GM12878 (cell line): ENCODE data around the gene ARHGEF18. TPM values are rescaled to one million over a fixed set of nuclear protein-coding genes. Genes with fewer than 3 reads are reported as not detected.
A peak's percentile ranks its signal among the peaks of the same experiment; 100 is the strongest.

ENCODE experiments used
- EED ChIP-seq: sonication (generic); IDR thresholded peaks from 2 replicates; pipeline ENCODE4 v1.6.1; 2016; ENCODE audit warnings: antibody characterized with exemption, low read depth
- IRF3 ChIP-seq: fragments of 450-650 bp; IDR thresholded peaks from 2 replicates; pipeline ENCODE4 v1.6.1; 2014; ENCODE audit warnings: mild to moderate bottlenecking
- POLR2A ChIP-seq: IDR thresholded peaks from 2 replicates; pipeline ENCODE4 v1.6.1; 2011; ENCODE audit warnings: low read depth, mild to moderate bottlenecking, low read length
- POU2F2 ChIP-seq: IDR thresholded peaks from 3 replicates; pipeline ENCODE4 v1.6.1; 2011; ENCODE audit warnings: low read depth, mild to moderate bottlenecking, low read length, borderline replicate concordance
- RAD21 ChIP-seq: IDR thresholded peaks from 2 replicates; pipeline ENCODE4 v1.6.1; 2011; ENCODE audit warnings: mild to moderate bottlenecking, low read depth, low read length, moderate library complexity; ENCODE audit not compliant: insufficient read depth
- RELB ChIP-seq: fragments of 450-650 bp; IDR thresholded peaks from 2 replicates; pipeline ENCODE4 v1.6.1; 2017; ENCODE audit warnings: low read depth, mild to moderate bottlenecking, moderate library complexity
- SP1 ChIP-seq: IDR thresholded peaks from one replicate; pipeline ENCODE4 v1.6.1; 2011; ENCODE audit warnings: low read depth, low read length
- SREBF2 ChIP-seq: IDR thresholded peaks from 2 replicates; pipeline ENCODE4 v1.6.1; 2012; ENCODE audit warnings: mild to moderate bottlenecking, low read length
- TCF12 ChIP-seq: IDR thresholded peaks from 2 replicates; pipeline ENCODE4 v1.6.1; 2011; ENCODE audit warnings: low read depth, mild to moderate bottlenecking, low read length
- TCF7 ChIP-seq: IDR thresholded peaks from 2 replicates; pipeline ENCODE4 v1.6.1; 2014; ENCODE audit warnings: antibody characterized with exemption, borderline replicate concordance
- YBX1 ChIP-seq: fragments of 450-650 bp; IDR thresholded peaks from 2 replicates; pipeline ENCODE4 v1.6.1; 2016; ENCODE audit warnings: antibody characterized with exemption
- ZBTB33 ChIP-seq: fragments of 450-650 bp; IDR thresholded peaks from 2 replicates; pipeline ENCODE4 v1.6.1; 2017; ENCODE audit warnings: mild to moderate bottlenecking
- ZNF207 ChIP-seq: fragments of 450-650 bp; IDR thresholded peaks from 2 replicates; pipeline ENCODE4 v1.6.1; 2014; ENCODE audit warnings: antibody characterized with exemption, mild to moderate bottlenecking, borderline replicate concordance
- polyA plus RNA-seq, 11 experiments: library from polyadenylated mRNA; depleted of rRNA in 4 of 11; unstranded in 6 of 11; stranded (reverse) in 5 of 11; fragments of >200 nt; fragmentation: Nextera tagmentation in 4 of 11; fragmentation: Illumina TruSeq in 1 of 11; extraction: Ambion mirVana in 4 of 11; extraction: Trizol in 1 of 11; gene quantifications; 1 replicate in 1 of 11; 2 replicates in 10 of 11; pipeline versions ENCODE4 v1.2.1 to v1.2.3, GENCODE V29; 2011 to 2016; ENCODE audit warnings: inconsistent platforms in 2 of 11, missing spikeins in 2 of 11, low read depth in 1 of 11
- total RNA-seq, 4 experiments: library from RNA; depleted of rRNA in 3 of 4; stranded (reverse); fragments of >200 nt in 3 of 4; fragmentation: Illumina TruSeq in 1 of 4; extraction: Trizol in 1 of 4; gene quantifications; 2 replicates each; pipeline versions ENCODE4 v1.2.1 to v1.2.3, GENCODE V29; 2013 to 2021

The ARHGEF18 gene
- total and polyA plus RNA-seq, 10 of the 15 experiments (the other 5 are each of a cell fraction or from before 2014, with no cell fraction given), result 0.31 to 32.3 (median 13.4) TPM

GRCh38 chr19:7333198-7334118, 15.3 kb upstream of the ARHGEF18 start (continued):
- TF ChIP-seq RELB, result peak; percentile 92
- no peak for TF ChIP-seq RAD21
- TF ChIP-seq IRF3, result no peak
- no peak for TF ChIP-seq POLR2A
- TF ChIP-seq EED, result peak; percentile 81
- TF ChIP-seq SP1, result no peak
- TF ChIP-seq ZNF207, result peak; percentile 35; the same call in 1 of the 2 replicates
- no peak for TF ChIP-seq YBX1
- peak; percentile 25; the same call in 1 of the 3 replicates for TF ChIP-seq POU2F2
- no peak for TF ChIP-seq TCF7
- peak; percentile 92 for TF ChIP-seq TCF12
- TF ChIP-seq SREBF2, result no peak
- TF ChIP-seq ZBTB33, result no peak
